Posterior vena cava (tissue), 2 donors: Measurements from ENCODE around the gene HADHA. TPM values are rescaled to one million over a fixed set of nuclear protein-coding genes. Genes with fewer than 3 reads are reported as not detected.

Source experiments
- DNase-seq: peaks from one replicate; pipeline ENCODE4 v3.0.0-alpha.2; 2020; ENCODE audit warnings: low spot score
- intact Hi-C, 2 donors: fragments of 100-400 bp; cut with DNase I; formaldehyde crosslinking; loops; one replicate each; pipeline versions ENCODE4 v1.14.1 to v1.14.2; 2022 to 2023
- total RNA-seq, 2 donors: library from RNA; stranded (reverse); fragmentation: NEBNext Ultra II Directional; extraction: Animal tissue kit (Norgen Biotek cat#: 25700); gene quantifications; one replicate each; pipeline ENCODE4 v1.2.1, GENCODE V29; 2021
- donor health status: DM: yes; HTN: yes; CAD: no.
- donor health status: DM: yes; HTN: yes; CAD: no.

Gene HADHA
- total RNA-seq, 2 donors from 2014 or later = 104 to 113 TPM

DNA sequence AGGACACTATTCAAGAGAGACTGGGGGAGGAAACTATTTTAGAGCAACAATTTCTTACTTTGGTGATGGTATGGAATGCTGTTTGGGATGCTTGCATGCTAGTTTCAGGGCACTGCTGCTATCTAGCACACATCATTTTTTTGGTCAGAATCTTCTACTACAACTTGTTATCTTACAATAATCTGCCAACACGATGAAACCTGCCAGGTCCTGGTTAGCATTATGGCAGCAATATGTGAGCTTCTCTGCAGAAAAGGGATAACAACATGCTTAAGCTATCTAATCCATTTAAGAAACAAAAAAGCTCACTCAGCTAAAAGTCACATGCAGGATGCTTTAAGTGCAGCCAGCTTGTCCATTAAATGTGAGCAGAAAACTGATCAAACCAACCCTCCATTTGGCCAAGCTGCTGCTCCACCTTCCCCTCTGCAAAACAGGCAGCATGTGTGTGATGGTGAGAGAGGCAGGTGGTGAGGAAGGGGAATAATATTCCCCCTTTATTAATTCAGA, 41.4 kb downstream of the HADHA start:
- intact Hi-C loops = no loop called here
- no peak for DNase-seq

DNA sequence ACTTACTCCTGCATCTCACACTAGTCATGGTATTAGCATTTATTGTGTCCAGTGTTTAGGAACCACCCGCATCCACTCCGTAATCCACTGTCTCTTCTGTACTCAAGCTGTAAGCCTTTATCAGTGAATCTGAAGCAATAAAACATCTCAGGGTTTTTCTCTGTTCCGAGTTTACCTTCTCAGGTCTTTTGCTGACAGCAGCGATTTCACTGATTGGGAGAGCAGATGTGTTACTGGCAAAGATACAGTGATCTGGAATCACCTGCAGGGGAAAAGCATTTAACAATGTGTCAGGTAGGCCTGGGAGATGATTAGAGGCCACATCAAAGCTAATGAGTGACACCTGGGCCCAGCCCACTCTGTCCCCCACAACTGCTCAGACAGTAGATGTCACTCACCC, 46.9 kb downstream of the HADHA start:
- intact Hi-C loops = no loop called here

DNA sequence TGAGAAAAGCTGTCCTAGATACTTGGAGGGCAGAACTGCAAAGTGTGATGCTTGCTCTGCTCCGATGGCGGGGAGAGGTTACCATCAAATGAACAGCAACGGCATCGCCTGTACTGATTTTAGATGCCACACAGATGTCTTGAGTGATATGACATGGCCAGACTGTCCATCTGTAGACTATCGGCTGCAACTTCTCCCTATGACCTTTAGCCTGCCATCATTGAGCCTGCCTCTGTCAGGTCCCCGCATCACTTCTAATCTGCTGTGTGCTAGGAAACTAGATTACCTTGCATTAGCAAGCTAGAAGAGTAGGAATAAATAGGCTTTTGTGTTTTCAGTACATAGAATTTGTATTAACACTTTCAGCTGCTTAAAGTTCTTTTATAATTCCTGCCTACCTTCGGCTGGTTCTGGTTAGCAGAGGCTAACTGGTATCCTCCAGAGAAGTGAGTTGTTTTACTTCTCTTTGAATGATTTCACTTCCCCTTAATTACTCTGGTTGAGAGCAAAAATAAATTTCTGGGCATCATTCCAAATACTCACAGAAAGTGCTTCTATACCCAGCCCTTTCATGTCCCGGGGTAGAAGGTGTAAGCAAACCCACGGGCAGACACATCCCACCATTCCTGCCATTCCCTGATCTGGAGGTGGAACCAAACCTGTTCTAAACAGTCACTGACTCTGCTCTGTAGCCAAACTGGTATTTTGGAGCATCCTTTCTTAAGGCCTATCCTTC, 47.6 kb downstream of the HADHA start:
- no peak for DNase-seq
- intact Hi-C loops = no loop called here

More for the DNA sequence above, 46.9 kb downstream of the HADHA start:
- no peak for DNase-seq

DNA sequence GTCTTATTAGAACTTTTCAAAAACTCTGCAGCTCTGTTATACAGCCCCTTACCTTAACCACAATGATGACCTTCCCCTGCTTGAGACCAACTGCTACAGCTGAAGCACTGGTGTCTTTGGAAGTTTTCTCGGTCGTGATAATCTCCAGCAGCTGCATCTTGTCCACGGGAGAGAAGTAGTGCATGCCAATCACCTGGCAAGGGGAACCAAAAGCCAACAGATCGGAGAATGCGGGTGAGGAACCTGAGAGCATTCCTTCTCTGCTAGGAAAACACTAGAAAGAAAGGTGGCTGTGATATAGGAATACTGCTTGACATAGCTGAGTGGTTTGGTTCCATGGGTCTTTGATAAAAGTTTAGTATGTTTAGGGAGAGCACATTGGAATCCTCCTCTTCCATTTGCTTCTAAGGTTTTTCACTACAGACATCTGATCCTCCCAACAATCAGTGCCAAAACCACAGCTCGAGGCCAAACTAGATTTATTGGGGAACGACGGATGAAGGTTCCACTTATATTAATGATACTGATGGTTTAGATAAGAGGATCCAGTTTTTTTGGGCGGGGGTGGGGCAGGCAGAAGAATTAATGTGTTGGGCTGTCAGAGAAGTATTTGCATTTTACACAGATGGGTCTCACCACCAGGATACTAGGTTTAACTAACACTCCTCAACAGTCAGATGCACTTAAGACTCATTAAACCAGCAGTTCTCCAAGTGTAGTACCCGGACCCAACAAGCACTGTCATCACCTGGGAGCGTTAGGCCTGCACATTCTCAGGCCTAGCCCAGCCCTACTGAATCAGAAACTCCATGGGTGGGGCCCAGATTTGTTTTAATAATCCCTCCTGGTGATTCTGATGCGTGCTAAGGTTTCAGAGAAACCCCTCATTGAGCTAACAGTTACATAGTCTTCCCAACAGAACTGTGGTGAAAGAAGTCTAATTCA, 49.1 kb downstream of the HADHA start:
- intact Hi-C loops = no loop called here
- DNase-seq = no peak

DNA sequence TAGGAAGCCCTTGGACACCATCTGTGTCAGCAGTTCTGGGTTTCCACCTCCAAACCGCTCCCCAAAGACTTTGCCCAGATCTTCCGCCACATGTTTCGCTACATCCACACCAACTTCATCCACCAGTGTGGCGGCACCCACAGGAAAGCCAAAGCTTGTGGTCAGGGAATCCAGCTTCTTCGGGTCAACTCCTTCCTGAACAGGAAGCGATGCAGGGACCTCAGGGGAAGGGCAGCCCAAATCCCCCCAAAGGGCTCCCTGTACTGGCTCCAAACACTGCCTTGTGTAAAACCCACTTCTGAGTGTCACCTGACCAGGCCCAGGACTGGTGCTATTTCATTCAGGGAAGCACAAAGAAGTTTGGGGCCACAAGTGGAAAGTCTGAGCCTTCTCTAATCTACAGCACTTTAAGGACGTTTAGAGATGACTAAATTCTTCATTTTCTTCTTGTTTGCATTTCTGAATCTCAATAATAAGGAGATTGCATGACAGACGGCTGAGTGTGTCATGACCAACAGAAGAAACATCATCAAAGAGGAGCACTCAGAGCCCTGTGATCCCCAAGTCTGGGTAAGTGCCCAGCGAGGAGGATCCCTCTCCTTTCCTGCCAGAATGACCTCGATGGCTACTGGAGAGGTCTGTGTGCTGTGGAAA, 50.7 kb downstream of the HADHA start:
- intact Hi-C loops = no loop called here
- DNase-seq = no peak

DNA sequence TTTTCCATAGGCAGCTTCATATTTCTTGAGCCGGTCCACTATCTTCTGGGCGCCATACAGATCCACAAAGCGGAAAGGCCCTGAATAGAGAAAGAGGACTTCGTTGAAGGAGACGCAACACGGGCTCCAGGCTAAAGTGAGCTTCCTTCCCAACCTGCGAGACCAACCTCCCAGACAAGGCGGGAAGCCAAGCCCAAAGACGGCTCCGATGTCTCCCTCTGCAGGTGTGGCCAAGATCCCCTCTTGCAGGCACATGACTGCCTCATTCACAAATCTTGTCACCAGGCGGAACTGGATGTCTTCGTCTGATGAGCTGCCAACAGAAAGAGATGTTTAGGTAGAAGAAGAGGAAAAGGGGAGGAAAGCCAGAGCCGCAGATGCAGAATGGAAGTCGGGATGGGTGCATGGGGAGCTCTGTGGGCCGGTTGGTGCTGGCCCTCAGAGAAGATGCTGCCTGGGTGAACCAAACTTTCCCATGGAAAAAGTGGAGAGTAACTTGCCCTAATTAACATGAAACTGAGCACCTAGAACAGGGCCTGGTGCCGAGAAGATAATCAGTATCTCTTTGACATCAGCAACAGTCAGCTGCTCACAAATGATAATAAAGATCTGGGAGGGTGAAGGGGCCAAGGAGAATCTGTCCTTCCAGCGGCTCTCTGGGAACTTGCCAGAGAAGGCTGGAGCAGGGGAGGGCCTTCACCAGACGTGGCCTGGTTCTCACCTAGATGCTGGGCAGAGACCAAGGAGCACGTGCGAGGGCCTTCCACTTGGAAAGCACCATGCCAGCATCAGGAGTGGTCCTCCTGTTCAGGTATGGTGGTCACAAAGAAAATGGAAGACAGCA, 52.9 kb downstream of the HADHA start:
- intact Hi-C loops = no loop called here
- DNase-seq = no peak

DNA sequence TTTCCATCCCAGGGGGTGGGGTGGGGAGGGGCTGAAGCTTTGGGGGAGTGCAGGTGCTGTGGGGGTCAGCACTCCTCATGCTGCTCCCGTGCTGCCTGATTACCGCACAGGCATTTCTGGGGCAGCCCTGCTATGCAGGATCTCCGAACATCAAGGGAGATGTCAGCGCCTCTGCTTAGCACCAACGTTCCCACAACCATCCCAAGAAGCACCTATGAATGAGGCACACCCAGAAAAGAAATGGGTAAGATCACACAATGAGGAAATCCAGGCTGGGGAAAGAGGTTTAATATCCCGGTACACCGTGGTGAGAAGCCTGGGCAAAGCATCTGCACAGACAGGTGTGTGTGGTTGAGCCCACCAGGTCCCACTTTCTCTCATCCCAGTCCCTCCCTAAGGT, 54.1 kb downstream of the HADHA start:
- no peak for DNase-seq
- intact Hi-C loops = no loop called here

DNA sequence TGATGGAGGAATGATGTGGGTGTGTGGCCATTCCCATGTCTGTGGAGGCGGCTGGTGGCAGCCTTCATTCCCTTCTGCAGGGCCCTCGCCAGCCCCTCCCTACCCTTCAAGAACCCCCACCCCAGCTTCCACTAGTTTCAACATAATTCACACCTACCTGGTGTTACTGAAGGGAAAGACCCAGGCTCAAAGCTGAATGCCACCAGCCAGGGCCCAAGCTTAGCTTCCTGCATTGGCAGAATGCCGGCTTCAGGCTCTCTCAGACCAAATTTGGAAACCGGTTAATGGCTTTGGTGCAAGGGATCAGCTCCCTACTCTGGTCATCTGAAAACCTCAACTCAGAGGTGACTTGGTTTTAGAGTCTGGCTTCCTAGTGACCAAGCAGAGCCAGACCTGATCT, 54.7 kb downstream of the HADHA start:
- intact Hi-C loops = no loop called here
- DNase-seq = no peak

DNA sequence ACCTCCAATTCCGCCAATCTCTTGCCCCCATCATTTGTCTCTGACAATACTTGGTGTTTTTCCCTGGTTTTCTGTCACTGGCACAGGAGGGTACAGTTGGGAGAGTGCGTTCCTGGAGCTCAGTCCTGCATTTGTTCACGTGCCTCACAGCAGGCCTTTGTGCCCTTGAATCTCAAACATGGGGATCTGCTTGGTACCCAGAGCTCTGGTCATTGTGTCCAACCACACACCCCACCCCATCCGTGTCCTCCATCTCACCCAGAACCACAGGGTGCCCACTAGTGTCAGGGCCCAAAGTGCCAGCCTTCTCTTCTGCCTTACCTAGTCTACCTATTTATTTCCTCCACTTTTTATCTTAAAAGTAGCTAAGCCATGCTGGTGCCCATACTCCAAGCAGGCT, 55.3 kb downstream of the HADHA start:
- DNase-seq = no peak
- intact Hi-C loops = no loop called here

DNA sequence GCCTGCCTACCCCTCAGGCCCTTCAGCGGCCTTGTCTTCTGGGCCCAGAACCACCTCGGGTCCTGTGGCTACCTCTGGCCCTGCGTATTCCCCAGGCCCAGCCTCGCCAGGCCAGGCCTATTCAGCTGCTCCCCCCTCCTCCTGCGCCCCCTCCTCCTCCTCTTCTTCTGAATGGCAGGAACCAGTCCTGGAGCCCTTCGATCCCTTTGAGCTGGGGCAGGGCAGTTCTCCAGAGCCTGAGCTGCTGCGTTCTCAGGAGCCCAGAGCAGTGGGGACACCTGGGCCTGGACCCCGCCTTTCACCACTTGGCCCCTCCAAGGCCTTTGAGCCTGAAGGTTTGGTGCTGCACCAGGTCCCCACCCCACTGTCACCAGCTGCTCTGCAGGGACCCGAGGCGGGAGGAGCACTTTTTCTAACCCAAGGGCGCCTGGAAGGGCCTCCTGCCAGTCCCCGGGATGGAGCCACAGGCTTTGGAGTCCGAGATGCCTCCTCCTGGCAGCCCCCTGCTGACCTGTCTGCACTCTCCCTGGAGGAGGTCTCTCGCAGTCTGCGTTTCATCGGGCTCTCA, 56.8 kb downstream of the HADHA start:
- intact Hi-C loops = no loop called here
- DNase-seq = no peak

DNA sequence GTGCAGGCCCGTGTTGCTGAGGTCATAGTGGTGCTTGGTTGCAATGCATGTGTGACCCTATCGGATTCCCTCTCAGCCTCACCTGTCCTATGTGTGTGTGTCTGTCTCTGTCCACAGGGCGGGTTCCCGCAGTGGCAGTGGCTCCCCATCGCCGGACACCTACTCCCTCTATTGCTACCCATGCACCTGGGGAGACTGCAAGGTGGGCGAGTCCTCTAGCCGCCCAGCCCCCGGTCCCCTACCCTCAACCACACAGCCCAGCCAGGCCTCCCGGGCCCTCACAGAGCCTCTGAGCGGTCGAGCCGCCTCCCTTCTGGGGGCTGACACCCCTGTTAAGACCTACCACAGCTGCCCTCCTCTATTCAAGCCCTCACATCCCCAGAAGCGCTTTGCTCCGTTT, 57.3 kb downstream of the HADHA start:
- intact Hi-C loops = no loop called here
- no peak for DNase-seq

DNA sequence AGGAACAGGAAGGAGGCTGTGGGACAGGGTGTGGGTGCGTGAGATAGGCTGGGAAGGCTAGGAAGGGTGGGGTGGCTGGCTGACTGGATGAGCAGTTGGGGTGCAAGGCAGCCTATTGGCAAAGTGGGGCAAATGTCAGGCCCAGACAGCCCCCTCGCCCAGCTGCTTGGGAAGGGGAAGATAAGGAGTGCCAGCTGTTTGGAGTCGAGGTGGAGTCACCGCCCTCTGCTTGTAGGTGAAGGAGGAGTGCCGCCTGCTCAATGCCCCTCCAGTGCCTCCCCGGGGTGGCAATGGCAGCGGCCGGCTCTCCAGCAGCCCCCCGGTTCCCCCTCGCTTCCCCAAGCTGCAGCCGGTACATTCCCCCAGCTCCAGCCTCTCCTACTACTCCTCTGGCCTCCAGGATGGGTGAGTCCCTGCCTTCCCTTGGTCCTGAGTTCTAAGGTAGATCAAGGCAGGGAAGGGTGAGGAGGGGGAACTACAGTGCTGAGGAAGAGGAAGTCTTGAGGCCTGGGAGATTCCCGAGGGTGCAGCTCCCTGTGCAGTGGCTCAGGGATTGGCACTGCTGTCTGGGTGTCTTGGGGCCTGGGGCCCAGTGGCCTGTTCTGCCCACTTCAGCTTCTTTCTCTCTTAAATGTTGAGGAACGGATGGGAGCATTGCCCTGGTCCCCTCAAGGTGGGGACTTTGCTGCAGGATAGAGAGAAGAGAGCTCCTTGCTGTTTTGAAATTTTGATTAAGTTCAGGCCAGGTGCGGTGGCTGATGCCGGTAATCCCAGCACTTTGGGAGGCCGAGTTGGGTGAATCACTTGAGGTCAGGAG, 58.3 kb downstream of the HADHA start:
- intact Hi-C loops = no loop called here
- no peak for DNase-seq

DNA sequence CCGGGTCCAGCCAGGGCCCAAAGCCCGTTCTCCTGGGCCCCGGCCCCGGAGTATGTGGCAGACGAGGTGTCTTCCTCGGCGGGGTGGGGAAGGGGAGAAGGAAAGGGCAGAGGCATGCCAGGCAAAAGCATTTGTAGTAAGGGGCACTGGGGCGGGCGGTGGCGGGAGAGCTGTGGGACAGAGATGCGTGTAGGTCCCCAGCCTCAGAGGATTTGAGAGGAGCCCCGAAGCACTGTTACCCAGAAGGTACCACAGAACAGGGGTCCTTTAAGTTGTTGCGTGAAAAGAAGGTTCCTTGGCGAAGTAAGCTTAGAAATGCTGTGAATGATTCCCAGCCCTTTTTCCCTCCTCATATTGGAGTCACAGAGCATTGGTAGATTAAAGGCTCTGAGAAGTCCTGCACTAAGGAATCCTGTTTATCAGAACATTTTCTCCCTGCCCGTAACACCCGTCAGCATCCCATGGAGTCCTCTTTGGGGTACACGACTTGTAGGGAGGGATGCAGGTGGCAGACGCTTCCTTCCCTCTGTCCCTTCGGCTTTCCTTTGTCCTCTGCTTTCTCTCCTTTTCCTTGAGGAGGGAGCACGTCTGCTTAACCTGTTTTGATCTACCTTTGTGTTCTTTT, 59.0 kb downstream of the HADHA start:
- intact Hi-C loops = no loop called here
- no peak for DNase-seq

DNA sequence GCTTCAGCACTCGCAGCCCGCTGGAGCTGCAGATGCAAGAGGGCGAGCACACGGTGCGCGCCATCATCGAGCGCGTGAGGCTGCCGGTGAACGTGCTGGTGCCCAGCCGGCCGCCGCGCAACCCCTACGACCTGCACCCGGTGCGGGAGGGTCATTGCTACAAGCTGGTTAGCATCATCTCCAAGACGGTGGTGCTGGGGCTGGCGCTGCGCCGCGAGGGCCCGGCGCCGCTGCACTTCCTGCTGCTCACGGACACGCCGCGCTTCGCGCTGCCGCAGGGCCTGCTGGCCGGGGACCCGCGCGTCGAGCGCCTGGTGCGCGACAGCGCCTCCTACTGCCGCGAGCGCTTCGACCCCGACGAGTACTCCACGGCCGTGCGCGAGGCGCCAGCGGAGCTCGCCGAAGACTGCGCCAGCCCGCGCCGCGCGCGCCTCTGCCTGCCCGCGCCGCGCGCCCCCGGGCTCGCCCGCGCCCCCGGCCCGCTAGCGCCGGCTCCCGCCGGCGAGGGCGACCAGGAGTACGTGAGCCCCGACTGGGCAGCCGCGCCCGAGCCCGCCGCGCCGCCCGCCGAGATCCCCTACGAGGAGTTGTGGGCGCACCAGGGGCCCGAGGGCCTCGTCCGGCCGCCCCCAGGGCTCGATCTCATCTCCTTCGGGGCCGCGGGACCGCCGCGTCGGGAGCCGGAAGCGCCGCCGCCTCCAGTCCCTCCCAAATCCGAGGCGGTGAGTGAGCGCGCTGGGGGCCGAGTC, 59.7 kb downstream of the HADHA start:
- DNase-seq = peak; percentile 96
- intact Hi-C loops = no loop called here

DNA sequence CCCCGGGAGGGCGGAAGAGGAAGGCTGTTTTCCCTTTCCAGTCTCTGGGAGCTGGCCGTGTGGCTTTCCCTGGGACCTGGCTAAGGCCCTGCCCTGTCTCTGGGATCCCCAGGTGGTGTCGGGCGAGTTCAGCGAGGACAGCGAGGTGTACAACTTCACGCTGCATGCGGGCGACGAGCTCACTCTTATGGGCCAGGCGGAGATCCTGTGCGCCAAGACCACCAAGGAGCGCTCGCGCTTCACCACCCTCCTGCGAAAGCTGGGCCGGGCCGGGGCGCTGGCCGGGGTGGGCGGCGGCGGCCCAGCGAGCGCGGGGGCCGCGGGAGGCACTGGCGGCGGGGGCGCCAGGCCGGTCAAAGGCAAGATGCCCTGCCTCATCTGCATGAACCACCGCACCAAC, 60.3 kb downstream of the HADHA start:
- intact Hi-C loops = no loop called here
- no peak for DNase-seq

DNA sequence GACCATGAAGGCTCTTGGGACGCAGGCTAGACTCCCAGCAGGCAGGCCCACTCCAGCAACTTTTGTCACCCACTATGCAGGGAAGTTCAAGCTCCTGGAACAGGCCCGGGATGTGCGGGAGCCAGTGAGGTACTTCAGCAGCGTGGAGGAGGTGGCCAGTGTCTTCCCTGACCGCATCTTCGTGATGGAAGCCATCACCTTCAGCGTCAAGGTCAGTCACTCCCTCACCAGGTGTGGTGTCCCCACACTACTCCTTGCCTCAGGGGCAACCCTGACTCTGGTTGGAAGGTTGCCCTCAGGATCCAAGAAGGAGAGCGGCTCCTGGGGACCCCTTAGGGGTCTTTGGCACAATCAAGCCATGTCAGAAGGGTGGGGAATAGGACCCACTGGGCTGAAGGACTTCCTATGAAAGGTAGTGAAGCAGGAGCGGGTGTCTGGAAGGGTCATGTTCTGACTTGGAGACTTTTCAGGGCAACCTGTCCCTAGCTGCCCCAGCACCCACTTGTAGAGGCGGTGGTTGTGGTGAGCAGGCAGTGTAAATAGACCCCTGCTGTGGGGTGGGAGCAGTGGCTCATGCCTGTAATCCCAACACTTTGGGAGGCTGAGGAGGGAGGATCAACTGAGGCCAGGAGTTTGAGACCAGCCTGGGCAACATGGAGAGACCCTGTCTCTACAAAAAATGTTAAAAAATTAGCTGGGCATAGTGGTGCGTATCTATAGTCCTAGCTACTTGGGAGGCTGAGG, 61.4 kb downstream of the HADHA start:
- intact Hi-C loops = no loop called here
- DNase-seq = no peak
